Left renal pelvis (tissue), 4 donors: ENCODE measurements around the gene SPR. TPM values are rescaled to one million over a fixed set of nuclear protein-coding genes. Genes with fewer than 3 reads are reported as not detected.

Source experiments
- DNase-seq, 4 donors: peaks; one replicate each; pipeline ENCODE4 v3.0.0-alpha.2; 2013; ENCODE audit warnings: low read depth in 4 of 4, low spot score in 3 of 4
- polyA plus RNA-seq, 4 donors: library from polyadenylated mRNA; unstranded; fragments of 120-200 nt; gene quantifications; one replicate each; pipeline ENCODE4 v1.2.1, GENCODE V29; 2013; ENCODE audit not compliant: insufficient read length in 4 of 4

SPR gene
- polyA plus RNA-seq, 4 donors: 2.3 to 12.1 (median 9.7) TPM

- DNase-seq: no peak
Observed at GRCh38 chr2:72929010-72929409, 41.8 kb downstream of the SPR start.

- no peak for DNase-seq
Observed at GRCh38 chr2:72931280-72931910, 44.2 kb downstream of the SPR start.

DNA sequence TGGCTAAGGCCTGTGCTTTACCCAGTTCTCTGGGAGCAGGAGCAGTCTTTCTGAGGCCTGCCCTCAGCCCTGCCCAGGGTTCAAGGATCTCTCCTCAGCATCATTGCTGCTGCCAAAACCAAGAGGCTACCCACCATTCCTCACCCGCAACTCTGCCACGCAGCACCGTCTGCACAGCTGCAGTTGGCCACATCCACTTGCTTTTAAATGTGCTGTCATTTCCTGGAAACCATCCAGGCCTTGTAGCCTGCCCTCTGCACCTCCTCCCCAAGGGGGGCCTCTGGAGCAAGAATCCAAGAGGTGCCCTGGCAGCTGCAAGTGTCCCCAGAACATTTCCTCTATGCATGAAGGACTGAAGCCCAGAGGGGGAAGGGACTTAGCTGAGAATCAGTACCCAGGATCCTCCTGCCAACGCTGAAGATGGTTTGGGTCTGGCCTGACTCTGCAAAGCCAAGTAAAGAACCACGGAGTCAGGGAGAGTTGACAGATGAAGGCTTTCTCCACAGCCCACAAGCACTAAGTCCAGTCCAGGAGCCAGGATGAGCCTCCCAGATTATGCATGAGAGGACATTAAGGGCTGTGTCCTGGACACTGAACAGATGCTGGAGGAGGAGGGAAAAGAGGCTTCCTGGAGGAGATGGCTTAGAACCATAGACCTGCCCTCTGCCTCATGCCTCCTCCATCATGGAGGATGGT, 45.0 kb downstream of the SPR start:
- no peak for DNase-seq

DNA sequence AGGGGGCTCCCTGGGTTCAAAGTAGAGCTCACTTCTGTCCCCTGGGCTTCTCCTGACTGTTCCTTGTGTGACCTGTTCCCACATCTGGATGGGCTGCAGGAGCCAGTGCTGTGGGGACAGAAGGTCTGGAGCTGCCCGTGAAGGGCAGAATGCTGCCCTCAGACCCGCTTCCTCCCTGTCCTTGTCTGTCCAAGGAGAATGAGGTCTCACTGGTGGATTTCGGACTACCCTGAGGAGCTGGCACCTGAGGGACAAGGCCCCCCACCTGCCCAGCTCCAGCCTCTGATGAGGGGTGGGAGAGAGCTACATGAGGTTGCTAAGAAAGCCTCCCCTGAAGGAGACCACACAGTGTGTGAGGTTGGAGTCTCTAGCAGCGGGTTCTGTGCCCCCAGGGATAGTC, 45.6 kb downstream of the SPR start:
- DNase-seq: no peak

- no peak for DNase-seq
Observed at GRCh38 chr2:72933207-72933606, 46.0 kb downstream of the SPR start.

DNA sequence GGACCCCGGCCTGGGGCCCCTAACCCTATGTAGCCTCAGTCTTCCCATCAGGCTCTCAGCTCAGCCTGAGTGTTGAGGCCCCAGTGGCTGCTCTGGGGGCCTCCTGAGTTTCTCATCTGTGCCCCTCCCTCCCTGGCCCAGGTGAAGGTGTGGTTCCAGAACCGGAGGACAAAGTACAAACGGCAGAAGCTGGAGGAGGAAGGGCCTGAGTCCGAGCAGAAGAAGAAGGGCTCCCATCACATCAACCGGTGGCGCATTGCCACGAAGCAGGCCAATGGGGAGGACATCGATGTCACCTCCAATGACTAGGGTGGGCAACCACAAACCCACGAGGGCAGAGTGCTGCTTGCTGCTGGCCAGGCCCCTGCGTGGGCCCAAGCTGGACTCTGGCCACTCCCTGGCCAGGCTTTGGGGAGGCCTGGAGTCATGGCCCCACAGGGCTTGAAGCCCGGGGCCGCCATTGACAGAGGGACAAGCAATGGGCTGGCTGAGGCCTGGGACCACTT, 46.5 kb downstream of the SPR start:
- DNase-seq: no peak

DNA sequence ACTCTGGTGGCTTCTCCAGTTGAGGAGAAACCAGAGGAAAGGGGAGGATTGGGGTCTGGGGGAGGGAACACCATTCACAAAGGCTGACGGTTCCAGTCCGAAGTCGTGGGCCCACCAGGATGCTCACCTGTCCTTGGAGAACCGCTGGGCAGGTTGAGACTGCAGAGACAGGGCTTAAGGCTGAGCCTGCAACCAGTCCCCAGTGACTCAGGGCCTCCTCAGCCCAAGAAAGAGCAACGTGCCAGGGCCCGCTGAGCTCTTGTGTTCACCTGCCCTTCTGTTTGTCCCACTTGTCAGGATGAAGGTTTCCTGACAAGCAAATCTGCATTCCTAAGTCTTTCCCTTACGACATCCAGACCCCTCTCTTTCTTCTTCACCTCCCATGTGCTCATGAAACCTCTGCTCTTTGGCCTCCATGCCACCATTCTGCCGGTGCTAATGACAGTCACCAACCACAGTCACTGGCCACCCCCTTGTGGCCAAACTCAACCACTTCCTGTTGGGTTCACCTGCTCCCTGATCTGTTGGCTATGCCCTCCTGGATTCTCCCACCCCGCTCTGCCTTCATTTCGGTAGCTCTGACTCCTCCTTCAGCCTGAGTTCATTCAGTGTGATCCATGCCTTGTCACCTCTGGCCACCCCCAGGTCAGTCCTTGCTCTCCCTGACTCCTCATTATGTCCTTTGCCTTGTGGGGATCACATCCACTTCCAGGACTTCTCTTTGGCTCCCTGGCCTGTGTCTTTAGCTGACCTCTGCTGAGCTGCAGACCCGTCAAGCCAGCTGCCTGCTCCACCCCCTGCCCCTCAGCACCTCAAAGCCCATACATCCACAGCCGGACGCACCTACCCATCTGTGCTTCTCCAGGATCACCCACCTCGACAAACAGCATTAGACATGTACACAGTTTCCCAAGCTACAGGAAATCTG, 47.7 kb downstream of the SPR start:
- no peak for DNase-seq

DNA sequence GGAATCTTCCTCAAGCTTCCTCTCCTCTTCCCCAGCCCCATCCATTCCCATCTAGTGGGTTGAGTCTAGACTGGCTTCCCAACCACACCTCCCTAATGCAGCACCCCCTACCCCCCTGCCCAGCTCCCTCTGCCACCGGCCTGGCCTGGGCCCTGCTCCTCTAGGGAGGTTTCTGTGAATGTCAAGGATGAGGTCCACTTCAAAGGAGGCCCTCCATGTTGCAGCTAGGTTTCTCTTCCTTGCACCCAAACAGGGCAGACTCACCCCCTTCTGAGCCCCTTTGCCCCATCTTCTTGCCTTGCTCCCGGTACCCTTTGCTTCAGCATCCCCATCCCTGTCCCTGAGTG, 48.4 kb downstream of the SPR start:
- no peak for DNase-seq

- no peak for DNase-seq
Observed at GRCh38 chr2:72936660-72937355, 49.6 kb downstream of the SPR start.

- DNase-seq: no peak
Observed at GRCh38 chr2:72937356-72937669, 50.1 kb downstream of the SPR start.

- no peak for DNase-seq
Observed at GRCh38 chr2:72938455-72938854, 51.2 kb downstream of the SPR start.

DNA sequence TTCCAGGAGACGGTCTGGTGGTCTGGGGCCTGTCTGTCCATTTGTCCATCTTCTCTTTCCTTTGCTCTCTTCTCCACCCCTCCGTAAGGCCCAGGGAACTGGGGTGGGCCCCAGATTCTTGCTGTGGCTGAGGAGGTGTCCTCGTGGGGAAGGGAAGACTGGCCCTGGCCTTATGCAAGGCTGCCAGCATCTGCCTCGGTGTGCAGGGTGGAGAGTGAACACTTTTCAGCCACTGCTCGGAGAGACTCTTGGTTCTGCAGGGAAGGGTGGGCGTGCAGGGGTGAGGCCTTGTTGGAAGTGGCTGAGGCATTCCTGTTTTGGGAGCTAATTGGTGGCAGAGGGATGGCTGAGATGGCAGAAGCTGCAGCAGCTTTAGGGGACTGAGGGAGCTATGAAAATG, 53.2 kb downstream of the SPR start:
- DNase-seq: no peak

DNA sequence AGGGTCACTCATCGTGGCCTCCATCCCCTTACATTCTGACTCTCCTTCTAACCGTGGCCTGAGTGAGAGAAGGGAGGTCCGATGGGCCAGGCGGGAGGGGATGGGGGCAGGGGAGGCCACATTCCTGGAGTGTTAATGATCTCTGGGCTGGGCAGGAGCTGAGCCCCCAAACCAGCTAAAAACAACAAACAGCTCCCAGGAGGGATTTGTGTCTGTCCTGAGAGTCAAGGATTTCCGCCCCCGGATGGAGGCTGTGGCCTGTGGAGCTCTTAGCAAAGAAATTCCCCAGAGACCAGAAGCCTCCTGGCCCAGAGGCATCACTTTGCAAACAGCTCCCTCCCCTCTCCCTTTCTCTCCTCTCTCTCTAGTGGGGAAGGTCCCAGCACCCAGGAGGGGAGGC, 53.6 kb downstream of the SPR start:
- DNase-seq: no peak

Other genes with a start within 250 kb of the SPR start
- 10 to 100 TPM; 21.9 to 25.3 (median 24.0) TPM for gene EXOC6B, start 61.4 kb upstream of the SPR start, polyA plus RNA-seq
- gene EMX1, start 30.1 kb downstream of the SPR start, polyA plus RNA-seq: 10 to 100 TPM in 3 of 4 donors, under 1 TPM in 1; 0.64 to 72.0 (median 32.0) TPM
- 10 to 100 TPM in 3 of 4 donors, 1 to 10 TPM in 1; 8.6 to 32.0 (median 23.4) TPM for gene SFXN5, start 184.3 kb downstream of the SPR start, polyA plus RNA-seq
- 10 to 100 TPM; 15.6 to 48.1 (median 40.2) TPM for gene RAB11FIP5, start 225.5 kb downstream of the SPR start, polyA plus RNA-seq